Measurements from ENCODE around the gene VPREB3.

The VPREB3 gene

GRCh38 chr22:23764899-23765881 lies 11.0 kb upstream of the VPREB3 start:
- no peak for DNase-seq (ENCODE audit: low read depth in 2 of 2)

GRCh38 chr22:23763954-23764353 lies 9.7 kb upstream of the VPREB3 start:
- DNase-seq (ENCODE audit: low read depth in 2 of 2) = no peak

- DNase-seq (ENCODE audit: low read depth in 2 of 2) = peak; percentile 29 to 36
These were observed 9.3 kb upstream of the VPREB3 start for GRCh38 chr22:23763579-23763945.

- no peak for DNase-seq (ENCODE audit: low read depth in 2 of 2)
These were observed 8.8 kb upstream of the VPREB3 start, which contains the start of gene C22orf15 for GRCh38 chr22:23762842-23763578. C22orf15 (plus strand) TSS chr22:23762990; CDS start chr22:23763307, 317 bp downstream.

GRCh38 chr22:23760056-23760455 lies 5.8 kb upstream of the VPREB3 start:
- no peak for DNase-seq (ENCODE audit: low read depth in 2 of 2)

- DNase-seq (ENCODE audit: low read depth in 2 of 2) = no peak
These were observed 5.3 kb upstream of the VPREB3 start for GRCh38 chr22:23759566-23759965.

- DNase-seq (ENCODE audit: low read depth in 2 of 2) = no peak
These were observed 2.7 kb upstream of the VPREB3 start for GRCh38 chr22:23756891-23757290.

- no peak for DNase-seq (ENCODE audit: low read depth in 2 of 2)
These were observed 1.5 kb upstream of the VPREB3 start for GRCh38 chr22:23755711-23756110.

- DNase-seq (ENCODE audit: low read depth in 2 of 2) = no peak
These were observed 883 bp upstream of the VPREB3 start for GRCh38 chr22:23754980-23755636.

- no peak for DNase-seq (ENCODE audit: low read depth in 2 of 2)
These were observed 840 bp downstream of the VPREB3 start for GRCh38 chr22:23753385-23753784.

- no peak for DNase-seq (ENCODE audit: low read depth in 2 of 2)
These were observed 1.5 kb downstream of the VPREB3 start for GRCh38 chr22:23752750-23753149.

GRCh38 chr22:23752090-23752691 lies 2.0 kb downstream of the VPREB3 start:
- no peak for DNase-seq (ENCODE audit: low read depth in 2 of 2)

- no peak for DNase-seq (ENCODE audit: low read depth in 2 of 2)
These were observed 2.7 kb downstream of the VPREB3 start for GRCh38 chr22:23751441-23751996.

- DNase-seq (ENCODE audit: low read depth in 2 of 2) = peak; percentile 72 to 75
These were observed 3.3 kb downstream of the VPREB3 start, which contains the start of gene ZNF70 for GRCh38 chr22:23750714-23751440. ZNF70 (minus strand) TSS chr22:23751112; CDS start chr22:23745140, 5,972 bp downstream.

- no peak for DNase-seq (ENCODE audit: low read depth in 2 of 2)
These were observed 3.9 kb downstream of the VPREB3 start for GRCh38 chr22:23750367-23750713.

- no peak for DNase-seq (ENCODE audit: low read depth in 2 of 2)
These were observed 4.4 kb downstream of the VPREB3 start for GRCh38 chr22:23749841-23750301.

GRCh38 chr22:23745791-23746190 lies 8.4 kb downstream of the VPREB3 start:
- DNase-seq (ENCODE audit: low read depth in 2 of 2) = no peak

- no peak for DNase-seq (ENCODE audit: low read depth in 2 of 2)
These were observed 9.7 kb downstream of the VPREB3 start for GRCh38 chr22:23744485-23744884.

GRCh38 chr22:23744001-23744400 lies 10.2 kb downstream of the VPREB3 start:
- DNase-seq (ENCODE audit: low read depth in 2 of 2) = no peak

- no peak for DNase-seq (ENCODE audit: low read depth in 2 of 2)
These were observed 10.9 kb downstream of the VPREB3 start for GRCh38 chr22:23743303-23743705.
